Suprapubic skin (tissue), 4 donors: ENCODE results near the gene KIRREL3.

ENCODE experiments used
- EP300 ChIP-seq: sonication (generic); formaldehyde crosslinking; IDR thresholded peaks from one replicate; pipeline ENCODE4 v1.6.1; 2017; ENCODE audit warnings: antibody characterized with exemption
- POLR2A ChIP-seq, 2 donors: fragments of 450-650 bp; IDR thresholded peaks; one replicate each; pipeline ENCODE4 v1.6.1; 2017; ENCODE audit warnings: antibody characterized with exemption in 2 of 2, mild to moderate bottlenecking in 2 of 2, moderate library complexity in 2 of 2
- POLR2AphosphoS5 ChIP-seq, 3 donors: sonication (generic); formaldehyde crosslinking; IDR thresholded peaks; one replicate each; pipeline ENCODE4 v1.6.1; 2017; ENCODE audit warnings: antibody characterized with exemption in 3 of 3
- TF ChIP-seq, protein P1 (sequence below), 2 donors: fragments of 200-600 bp in 1 of 2; fragments of 450-650 bp in 1 of 2; sonication (generic) in 1 of 2; IDR thresholded peaks; one replicate each; pipeline ENCODE4 v1.5.1; 2016 to 2019; ENCODE audit warnings: antibody characterized with exemption in 2 of 2, mild to moderate bottlenecking in 1 of 2, moderate library complexity in 1 of 2

DNA sequence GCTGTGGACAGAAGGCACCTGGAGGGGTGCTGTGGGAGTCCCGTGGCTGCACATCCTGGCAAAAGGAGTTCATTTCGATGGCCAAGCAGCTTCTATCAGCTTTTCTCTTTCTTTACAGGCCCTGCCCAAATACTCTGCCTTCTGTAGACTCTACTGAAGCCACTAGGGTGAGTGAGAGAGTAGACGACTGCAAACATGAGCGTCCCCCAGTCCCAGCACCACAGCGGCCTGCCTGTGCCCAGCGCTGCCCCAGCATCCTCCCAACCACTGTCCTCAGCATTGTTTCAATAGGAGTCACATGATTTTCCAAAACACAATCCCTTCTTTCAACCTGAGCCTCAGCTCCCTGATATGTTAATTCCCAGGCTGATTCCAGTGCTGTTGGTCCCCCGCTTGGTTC, 110.0 kb downstream of the KIRREL3 start:
- TF ChIP-seq, protein P1, sequence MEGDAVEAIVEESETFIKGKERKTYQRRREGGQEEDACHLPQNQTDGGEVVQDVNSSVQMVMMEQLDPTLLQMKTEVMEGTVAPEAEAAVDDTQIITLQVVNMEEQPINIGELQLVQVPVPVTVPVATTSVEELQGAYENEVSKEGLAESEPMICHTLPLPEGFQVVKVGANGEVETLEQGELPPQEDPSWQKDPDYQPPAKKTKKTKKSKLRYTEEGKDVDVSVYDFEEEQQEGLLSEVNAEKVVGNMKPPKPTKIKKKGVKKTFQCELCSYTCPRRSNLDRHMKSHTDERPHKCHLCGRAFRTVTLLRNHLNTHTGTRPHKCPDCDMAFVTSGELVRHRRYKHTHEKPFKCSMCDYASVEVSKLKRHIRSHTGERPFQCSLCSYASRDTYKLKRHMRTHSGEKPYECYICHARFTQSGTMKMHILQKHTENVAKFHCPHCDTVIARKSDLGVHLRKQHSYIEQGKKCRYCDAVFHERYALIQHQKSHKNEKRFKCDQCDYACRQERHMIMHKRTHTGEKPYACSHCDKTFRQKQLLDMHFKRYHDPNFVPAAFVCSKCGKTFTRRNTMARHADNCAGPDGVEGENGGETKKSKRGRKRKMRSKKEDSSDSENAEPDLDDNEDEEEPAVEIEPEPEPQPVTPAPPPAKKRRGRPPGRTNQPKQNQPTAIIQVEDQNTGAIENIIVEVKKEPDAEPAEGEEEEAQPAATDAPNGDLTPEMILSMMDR (IDR thresholded peaks at IDR 0.05) = no peak
- TF ChIP-seq EP300 (no peak), POLR2A (IDR thresholded peaks at IDR 0.05) (no peak), POLR2AphosphoS5 (IDR thresholded peaks at IDR 0.05) (no peak)
